ENCODE data around the gene COL15A1. TPM values are rescaled to one million over a fixed set of nuclear protein-coding genes. Genes with fewer than 3 reads are reported as not detected.

The COL15A1 gene
- total RNA-seq, 1 donor from 2014 or later, result 46.2 TPM

DNA sequence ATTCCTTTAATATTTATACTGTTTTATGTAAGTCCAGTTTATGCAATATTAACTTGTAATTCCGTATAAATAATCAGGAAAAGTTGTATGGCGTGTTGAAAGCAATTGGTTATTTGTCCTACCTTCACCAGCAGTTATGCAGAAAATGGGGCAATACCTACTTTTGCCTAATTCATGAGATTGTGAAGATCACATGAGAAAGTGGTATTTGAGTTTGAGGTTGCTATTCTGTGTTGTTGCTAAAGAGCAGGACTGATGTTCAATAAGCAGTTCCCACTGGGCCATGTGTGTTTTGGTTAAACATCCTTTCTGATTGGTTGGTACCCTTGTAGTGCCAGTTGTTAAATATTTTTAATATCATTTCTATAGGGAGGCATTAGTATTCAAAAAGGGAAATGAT is 164.4 kb downstream of the COL15A1 start:
- DNase-seq (ENCODE audit: low spot score), result no peak

DNA sequence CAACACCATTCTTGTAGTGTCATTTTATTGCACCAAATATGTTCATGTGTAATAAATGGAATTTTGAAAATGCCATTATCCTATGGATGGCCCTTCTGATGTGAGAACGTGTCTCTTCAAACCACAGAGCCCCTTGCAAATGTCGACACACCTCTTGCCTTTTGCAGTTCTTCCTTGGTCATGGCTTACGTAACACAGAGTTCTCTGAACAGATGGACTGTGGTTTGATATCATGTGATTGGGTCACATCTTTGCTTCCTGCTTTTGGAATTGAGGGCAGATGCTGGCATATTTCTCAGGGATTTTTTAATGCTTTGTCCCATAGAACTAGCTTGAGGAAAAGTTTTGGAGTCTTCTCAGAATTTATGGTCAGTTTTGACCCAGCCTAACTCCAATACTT is 165.8 kb downstream of the COL15A1 start:
- DNase-seq (ENCODE audit: low spot score), result no peak

DNA sequence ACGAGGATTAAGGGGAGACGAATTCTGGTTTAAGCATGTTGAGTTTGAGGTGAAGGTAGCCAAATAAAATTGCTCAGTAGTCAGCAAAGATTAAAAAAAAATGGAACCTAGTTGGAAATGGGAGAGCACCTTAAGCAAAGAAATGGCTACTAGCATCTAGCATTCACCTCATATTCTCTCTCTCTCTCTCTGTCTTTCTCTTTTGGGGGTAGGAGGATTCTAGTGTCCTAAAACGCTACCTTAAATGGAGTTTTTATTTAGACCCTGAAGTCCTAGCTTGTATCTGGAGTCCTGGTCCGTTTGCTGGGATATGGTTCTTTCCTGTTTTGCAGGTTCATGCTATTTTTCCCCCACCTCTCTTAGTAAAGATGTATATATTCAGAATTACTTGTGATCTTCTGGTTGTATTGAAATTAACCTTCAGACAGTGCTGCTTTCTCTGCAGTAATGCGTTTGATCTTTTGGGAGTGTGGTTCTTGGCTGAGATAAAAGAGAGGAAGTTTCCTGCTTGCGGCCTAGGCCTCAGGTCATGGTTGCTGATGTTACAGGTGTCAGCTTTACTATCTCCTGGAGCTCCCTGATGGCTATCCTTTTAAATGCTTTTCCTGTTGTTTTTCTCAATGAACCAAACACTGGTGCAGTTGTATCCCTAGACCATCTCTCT is 169.2 kb downstream of the COL15A1 start:
- DNase-seq (ENCODE audit: low spot score), result no peak

DNA sequence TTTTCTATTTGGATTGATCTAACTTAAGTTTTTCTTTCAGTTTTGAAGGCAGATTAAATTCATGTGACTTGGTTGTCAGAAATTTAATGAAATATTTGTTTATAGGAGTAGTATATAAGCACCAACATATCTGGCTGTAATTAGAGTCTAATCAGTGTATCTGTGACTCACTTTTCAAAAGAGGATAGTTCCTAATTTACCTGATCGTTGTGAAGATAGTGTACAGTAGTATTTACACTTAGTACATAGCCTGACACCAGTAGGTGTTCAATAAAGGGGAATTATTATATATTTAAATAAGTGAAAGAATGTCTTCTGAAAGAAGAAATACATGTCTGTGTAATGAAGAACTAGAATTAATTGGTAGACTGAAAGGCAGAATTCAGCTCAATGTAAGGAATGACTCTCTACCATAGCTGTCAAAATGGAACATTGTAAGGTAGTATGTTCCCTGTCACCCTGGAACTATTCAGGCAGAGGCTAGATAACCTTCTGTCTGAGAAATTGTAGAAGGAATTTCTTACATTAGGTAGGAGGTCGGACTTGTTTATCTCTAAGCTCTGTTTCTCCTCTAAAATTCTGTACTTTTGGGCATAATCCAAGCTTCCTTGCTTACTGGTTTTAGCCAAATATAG is 169.8 kb downstream of the COL15A1 start:
- no peak for DNase-seq (ENCODE audit: low spot score)

DNA sequence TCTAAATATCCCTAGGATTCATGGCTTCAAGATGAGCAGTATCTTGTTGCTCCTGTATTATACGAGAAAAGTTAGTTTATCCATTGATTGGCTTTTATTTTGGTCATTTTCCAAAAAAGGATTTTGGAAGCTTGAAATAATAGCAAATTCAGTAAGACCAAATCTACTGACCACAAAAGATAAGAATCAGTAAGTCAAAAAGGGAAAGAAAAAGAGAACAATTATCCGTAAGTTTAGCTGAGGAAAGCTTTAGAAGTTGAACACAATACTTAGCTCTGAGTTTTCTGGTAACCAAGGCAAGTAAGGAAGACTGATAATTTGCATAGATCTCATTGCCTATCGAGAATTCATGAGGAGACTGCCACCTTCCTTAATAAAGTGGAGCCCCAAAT is 170.3 kb downstream of the COL15A1 start:
- DNase-seq (ENCODE audit: low spot score), result no peak

DNA sequence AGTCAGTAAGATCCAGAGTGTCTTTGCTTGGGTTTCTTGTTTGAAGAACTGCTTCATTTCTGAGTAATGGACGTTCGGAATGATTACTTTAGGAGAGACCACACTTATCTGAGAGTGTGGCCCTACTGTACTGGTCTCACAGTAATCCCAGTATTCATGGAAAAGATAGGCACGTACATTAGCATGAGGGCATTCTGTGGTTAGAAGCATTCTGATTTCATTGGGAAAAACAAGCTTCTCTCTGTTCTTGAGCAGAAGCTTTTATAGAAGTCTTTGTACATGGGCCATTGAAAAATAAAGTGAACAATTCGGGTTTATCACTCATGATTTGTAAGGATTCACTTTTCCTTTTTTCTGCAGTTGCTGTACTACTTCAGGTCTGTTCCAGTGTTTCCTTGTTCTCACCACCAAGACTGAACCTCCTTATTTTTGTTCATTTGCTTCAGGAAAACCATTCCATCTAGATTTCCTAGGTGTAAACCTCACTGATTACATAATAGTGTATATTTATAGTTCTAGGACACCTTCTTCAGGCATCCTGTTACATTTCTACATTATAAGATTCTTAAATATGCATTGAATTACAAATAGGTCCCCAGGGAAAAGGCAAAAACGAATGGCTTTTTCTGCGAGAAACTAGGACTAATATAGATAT is 171.3 kb downstream of the COL15A1 start:
- DNase-seq (ENCODE audit: low spot score), result no peak

DNA sequence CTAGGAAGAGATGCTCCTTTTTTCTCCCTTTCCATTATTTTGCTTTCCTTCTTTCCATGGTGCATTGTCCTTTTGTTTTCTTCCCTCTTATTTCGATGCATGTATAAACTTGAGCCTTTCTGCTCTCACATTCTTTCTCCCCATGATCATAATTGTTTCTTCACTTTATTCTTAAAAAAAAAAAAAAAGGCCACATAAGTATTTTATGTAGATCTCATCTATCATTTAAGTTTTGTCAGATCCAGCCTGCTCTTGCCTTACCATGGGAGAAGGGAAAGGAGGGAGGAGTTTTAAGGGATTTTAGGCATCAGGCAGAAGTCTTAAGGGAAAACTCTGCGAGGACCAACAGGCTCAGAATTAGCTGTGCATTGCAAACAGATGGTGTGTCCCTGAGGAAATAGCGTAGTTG is 172.3 kb downstream of the COL15A1 start:
- no peak for DNase-seq (ENCODE audit: low spot score)

DNA sequence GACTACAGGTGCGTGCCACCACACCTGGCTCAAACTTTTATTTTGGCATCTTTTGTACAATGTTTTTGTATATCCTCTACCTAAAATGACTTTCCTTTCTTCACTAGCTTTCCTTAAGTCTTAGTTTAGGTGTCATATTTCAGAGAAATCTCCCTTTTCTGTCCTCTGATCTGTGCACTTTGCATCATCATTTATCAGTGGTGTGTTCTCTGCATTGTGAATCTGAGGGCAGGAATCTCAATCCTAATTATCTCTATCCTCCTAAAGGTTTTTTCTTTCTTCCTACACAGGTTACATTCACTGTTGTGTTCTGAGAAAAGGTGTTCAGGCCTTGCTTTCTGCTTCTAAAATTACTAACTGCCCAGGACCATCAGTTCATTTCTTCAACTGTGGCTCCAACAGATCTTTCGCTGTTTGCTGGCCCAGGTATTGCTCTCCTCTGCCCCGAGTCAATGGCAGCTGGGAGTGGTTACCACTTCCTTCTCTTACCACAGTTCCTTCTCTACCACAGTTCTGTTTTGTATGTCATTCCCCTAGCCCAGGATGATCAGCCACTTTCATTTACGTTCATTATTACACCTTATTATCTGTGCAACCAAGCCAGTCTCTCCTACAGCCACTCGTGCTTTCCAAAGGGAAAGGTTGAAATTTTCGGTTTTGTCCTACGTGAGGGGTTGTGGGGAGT is 175.2 kb downstream of the COL15A1 start:
- no peak for DNase-seq (ENCODE audit: low spot score)

DNA sequence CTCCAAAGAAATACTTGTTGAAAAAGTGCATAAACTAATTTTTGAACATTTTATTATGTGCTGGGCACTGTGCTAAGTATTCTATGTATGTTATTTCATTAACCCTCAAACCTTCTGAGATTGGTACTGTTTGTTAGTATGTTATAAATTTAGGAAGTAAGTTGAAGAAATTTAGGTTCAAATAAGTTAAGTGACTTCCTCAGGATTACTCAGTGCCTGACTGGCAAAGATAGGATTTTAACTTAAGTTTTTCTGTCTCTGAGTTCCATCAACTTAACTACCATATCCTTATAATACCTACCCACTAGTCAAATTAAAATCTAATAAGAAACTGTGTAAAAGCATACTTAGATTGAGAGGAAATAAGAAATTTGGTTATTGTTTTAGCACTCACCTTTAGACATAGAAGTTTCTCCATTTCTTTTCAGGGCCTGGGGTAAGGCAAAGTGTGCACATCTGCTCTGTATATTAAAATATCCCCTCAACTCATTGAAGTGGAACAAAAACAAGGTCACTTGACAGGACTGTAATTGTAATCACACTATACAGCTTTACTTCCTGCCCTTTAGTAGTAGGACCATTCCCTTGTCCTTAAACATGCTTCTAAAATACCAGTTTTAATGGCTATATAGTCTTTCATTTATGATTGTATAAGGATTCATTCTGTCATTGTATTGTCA is 176.4 kb downstream of the COL15A1 start:
- no peak for DNase-seq (ENCODE audit: low spot score)

Other genes with a start within 250 kb of the COL15A1 start
- 0.29 TPM for gene GABBR2, start 235.0 kb upstream of the COL15A1 start, total RNA-seq
- 22.6 TPM for gene ANKS6, start 147.4 kb upstream of the COL15A1 start, total RNA-seq
- gene GALNT12, start 136.2 kb upstream of the COL15A1 start, total RNA-seq, result 28.6 TPM
- 69.2 TPM for gene TGFBR1, start 161.2 kb downstream of the COL15A1 start, total RNA-seq

Data from mucosa of gallbladder (tissue), 1 donor.